ENCODE measurements around the gene LSS. TPM values are rescaled to one million over a fixed set of nuclear protein-coding genes. Genes with fewer than 3 reads are reported as not detected.

Gene LSS
- total RNA-seq, 1 donor from 2014 or later: 26.7 TPM

DNA sequence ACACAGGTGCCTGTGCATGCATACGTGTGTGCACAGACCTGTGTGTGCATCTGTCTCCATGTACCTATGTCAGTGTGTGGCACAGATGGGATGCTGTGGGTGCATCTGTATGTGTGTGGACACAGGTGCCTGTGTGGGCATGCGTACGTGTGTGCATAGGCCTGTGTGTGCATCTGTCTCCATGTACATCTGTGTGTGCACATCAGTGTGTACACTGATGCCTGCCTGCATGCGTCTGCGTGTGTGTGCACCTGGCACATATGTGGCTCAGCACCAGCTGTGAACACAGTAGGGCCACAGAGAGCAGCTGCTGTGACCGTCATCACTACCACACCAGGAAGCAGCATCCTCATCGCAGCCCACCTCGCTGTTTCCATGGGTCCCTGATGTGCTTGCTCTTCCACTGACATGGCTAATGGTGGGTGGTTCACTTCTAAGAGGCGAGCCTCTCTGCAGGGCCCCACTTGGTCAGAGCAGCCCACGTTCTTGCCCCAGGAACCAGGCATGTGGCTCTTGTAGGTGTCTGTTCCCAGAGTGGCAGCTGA is 34.7 kb downstream of the LSS start:
- peaks cover 19% of the 10 kb centered on the region for H3K4me1 Mint-ChIP-seq
- no peaks in the 10 kb centered on the region for H3K9me3 Mint-ChIP-seq

DNA sequence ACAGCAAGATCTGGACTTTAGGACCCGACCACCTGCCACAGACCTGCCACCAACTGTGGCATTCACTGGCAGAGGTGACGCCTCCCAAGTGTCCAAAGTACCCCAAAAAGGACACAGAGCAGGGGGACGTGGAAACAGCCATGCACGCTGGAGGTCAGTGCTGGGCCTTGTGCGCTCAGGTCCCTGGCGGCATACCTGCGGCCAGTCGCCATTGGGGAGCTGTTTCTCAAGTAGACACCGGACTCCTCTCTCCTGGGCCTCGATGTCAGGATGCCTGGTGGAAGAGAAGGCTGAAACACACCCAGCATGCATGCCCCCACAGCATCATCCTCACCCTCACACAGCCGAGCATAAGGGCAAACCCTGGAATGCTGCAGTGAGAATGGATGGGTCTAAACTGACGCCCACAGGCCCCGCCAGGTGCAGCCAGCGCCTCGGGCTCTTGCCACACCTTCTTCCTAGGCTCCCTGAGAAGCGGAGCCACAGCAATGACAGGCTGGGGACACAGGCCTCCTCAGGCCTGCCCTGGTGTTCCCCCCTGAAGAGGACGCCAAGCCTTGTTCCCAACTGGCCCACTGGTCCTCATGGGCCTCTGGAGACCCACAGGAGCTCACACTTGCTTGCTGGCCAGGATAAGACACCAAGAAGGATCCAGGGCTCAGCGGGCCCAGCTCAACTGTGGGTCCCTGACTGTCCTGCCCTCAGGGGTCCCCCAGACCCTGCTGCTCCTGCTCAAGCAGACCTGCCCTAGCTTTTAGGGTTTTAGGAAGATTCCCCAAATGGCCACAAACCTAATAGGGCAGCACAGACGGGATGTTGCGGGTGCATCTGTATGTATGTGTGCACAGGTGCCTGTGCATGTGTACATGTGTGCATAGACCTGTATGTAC is 36.6 kb downstream of the LSS start:
- Mint-ChIP-seq H3K9me3 (no peaks in the 10 kb centered on the region), H3K27me3 (ENCODE audit: insufficient read depth, low read depth) (peaks cover 2% of the 10 kb centered on the region), H3K27ac (no peak overlapping the region), H3K4me1 (peaks cover 38% of the 10 kb centered on the region), H3K36me3 (peaks cover 25% of the 10 kb centered on the region), H3K4me3 (no peak overlapping the region)
- Histone ChIP-seq H3K27me3 (no peaks in the 10 kb centered on the region), H3K36me3 (no peaks in the 10 kb centered on the region), H3K4me3 (no peak overlapping the region), H2AFZ (replicated peaks) (no peak overlapping the region), H3F3A (ENCODE audit: low read depth) (peaks cover 5% of the 10 kb centered on the region), H3K4me2 (no peak overlapping the region), H3K79me2 (ENCODE audit: low read depth) (no peaks in the 10 kb centered on the region), H3K27ac (no peak overlapping the region), H3K9ac (no peak overlapping the region), H4K20me1 (ENCODE audit: low read depth) (no peaks in the 10 kb centered on the region), H3K9me3 (ENCODE audit: low read depth) (no peaks in the 10 kb centered on the region), H3K4me1 (peaks cover 8% of the 10 kb centered on the region)
- DNase-seq (ENCODE audit: low spot score): no peak
- TF ChIP-seq, protein P1, sequence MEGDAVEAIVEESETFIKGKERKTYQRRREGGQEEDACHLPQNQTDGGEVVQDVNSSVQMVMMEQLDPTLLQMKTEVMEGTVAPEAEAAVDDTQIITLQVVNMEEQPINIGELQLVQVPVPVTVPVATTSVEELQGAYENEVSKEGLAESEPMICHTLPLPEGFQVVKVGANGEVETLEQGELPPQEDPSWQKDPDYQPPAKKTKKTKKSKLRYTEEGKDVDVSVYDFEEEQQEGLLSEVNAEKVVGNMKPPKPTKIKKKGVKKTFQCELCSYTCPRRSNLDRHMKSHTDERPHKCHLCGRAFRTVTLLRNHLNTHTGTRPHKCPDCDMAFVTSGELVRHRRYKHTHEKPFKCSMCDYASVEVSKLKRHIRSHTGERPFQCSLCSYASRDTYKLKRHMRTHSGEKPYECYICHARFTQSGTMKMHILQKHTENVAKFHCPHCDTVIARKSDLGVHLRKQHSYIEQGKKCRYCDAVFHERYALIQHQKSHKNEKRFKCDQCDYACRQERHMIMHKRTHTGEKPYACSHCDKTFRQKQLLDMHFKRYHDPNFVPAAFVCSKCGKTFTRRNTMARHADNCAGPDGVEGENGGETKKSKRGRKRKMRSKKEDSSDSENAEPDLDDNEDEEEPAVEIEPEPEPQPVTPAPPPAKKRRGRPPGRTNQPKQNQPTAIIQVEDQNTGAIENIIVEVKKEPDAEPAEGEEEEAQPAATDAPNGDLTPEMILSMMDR (IDR thresholded peaks at IDR 0.05): no peak
- TF ChIP-seq EZH2 (IDR thresholded peaks at IDR 0.05) (no peak), EZH2phosphoT487 (IDR thresholded peaks at IDR 0.05) (no peak)

More for the DNA sequence above, 34.7 kb downstream of the LSS start:
- Histone ChIP-seq H3K4me1 (no peaks in the 10 kb centered on the region), H3K27me3 (no peaks in the 10 kb centered on the region), H3K4me2 (no peak overlapping the region), H4K20me1 (ENCODE audit: low read depth) (no peaks in the 10 kb centered on the region), H2AFZ (replicated peaks) (no peak overlapping the region), H3K79me2 (ENCODE audit: low read depth) (no peaks in the 10 kb centered on the region), H3F3A (ENCODE audit: low read depth) (peaks cover under 1% of the 10 kb centered on the region), H3K27ac (no peak overlapping the region), H3K9ac (no peak overlapping the region), H3K36me3 (peaks cover under 1% of the 10 kb centered on the region), H3K4me3 (no peak overlapping the region), H3K9me3 (ENCODE audit: low read depth) (no peaks in the 10 kb centered on the region)
- Mint-ChIP-seq H3K27me3 (ENCODE audit: insufficient read depth, low read depth) (no peaks in the 10 kb centered on the region), H3K4me3 (no peak overlapping the region), H3K36me3 (peaks cover 26% of the 10 kb centered on the region), H3K27ac (no peak overlapping the region)
- DNase-seq (ENCODE audit: low spot score): no peak
- TF ChIP-seq EZH2phosphoT487 (IDR thresholded peaks at IDR 0.05) (no peak), EZH2 (IDR thresholded peaks at IDR 0.05) (no peak)
- TF ChIP-seq, protein P1 (IDR thresholded peaks at IDR 0.05): no peak

DNA sequence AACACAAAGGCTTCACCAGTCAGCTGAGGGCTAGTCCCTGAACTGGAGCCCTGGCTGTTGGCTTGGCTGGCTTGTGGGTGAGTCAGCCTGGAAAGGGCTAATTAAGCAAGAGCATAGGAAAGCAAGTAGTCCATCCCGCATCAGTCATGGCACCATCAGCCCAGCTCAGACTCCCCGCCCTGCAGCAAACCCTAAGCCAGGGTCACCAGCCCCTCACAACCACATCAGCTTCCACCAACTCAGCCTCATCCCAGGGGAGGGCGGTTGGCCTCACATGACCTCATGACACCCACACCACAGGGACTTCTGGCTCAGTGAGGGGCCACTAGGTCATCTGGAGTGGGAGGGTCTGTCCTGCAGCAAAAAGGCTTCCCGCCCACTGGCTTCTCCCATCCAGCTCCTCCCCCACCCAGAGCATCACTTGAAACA is 37.3 kb downstream of the LSS start:
- H3K27ac ChIP-seq: no peak overlapping the region
- H3K4me1 ChIP-seq: peaks cover 8% of the 10 kb centered on the region
- Mint-ChIP-seq H3K4me1 (peaks cover 41% of the 10 kb centered on the region), H3K9me3 (no peaks in the 10 kb centered on the region), H3K36me3 (peaks cover 25% of the 10 kb centered on the region), H3K27ac (no peak overlapping the region), H3K4me3 (no peak overlapping the region), H3K27me3 (ENCODE audit: insufficient read depth, low read depth) (peaks cover 2% of the 10 kb centered on the region)
- H2AFZ ChIP-seq (replicated peaks): no peak overlapping the region
- H3F3A ChIP-seq (ENCODE audit: low read depth): peaks cover 5% of the 10 kb centered on the region
- H3K9me3 ChIP-seq (ENCODE audit: low read depth): no peaks in the 10 kb centered on the region
- no peaks in the 10 kb centered on the region for H3K27me3 ChIP-seq
- no peak for DNase-seq (ENCODE audit: low spot score)
- no peak overlapping the region for H3K4me3 ChIP-seq
- TF ChIP-seq EZH2phosphoT487 (IDR thresholded peaks at IDR 0.05): no peak
- TF ChIP-seq, protein P1 (IDR thresholded peaks at IDR 0.05): no peak
- TF ChIP-seq EZH2 (IDR thresholded peaks at IDR 0.05): no peak
- H3K36me3 ChIP-seq: no peaks in the 10 kb centered on the region
- H4K20me1 ChIP-seq (ENCODE audit: low read depth): no peaks in the 10 kb centered on the region
- no peaks in the 10 kb centered on the region for H3K79me2 ChIP-seq (ENCODE audit: low read depth)
- no peak overlapping the region for H3K4me2 ChIP-seq
- no peak overlapping the region for H3K9ac ChIP-seq

Data from neural progenitor cell (in vitro differentiated cells).